GM21515 (cell line): ENCODE measurements around the gene MPC1.

Source experiments
- ATAC-seq: cut with Tn5 transposase; IDR thresholded peaks from one replicate; pipeline ENCODE4 v1.9.1; 2021; ENCODE audit not compliant: unreplicated experiment

MPC1 gene

GRCh38 chr6:166382933-166383801, at the start of gene MPC1:
MPC1 (minus strand) TSS chr6:166382940; CDS start chr6:166382876, 64 bp downstream.
- ATAC-seq: peak; percentile 91

- no peak for ATAC-seq
Measured at GRCh38 chr6:166430269-166430668, 47.5 kb upstream of the MPC1 start.

- ATAC-seq: no peak
Measured at GRCh38 chr6:166424431-166424830, 41.7 kb upstream of the MPC1 start.

- no peak for ATAC-seq
Measured at GRCh38 chr6:166423781-166424180, 41.0 kb upstream of the MPC1 start.

DNA sequence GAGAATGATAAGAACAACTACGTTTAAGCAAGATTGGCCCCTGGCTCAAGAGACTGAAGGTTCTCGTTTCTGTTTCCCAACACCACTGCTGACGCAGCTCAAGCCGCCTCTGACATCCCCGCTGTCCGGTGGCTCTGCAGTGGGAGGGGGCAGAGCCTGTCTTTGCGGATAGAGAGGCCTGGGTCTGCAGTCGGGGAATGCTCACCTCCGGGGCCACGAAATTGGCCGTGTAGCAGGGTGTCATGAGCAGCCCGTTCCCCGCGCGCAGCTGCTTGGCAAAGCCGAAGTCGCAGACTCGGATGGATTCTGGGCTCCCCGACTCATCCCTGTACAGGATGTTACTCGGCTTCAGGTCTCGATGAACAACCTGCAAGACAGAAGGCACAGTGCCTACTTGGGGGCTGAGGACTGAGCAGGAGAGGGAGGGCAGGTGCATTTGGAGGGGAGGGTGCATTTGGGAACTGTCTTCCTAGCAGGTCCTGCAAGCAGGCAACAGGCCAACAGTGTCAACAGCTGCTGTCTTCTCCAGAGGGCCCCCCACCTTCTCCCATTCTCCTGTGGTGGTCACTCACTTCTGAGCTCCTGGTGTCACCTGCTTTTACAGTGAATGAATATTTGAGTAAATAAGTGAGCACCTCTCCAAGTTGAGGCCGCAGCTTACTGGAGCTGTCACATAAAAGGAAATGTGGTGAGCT, 40.5 kb upstream of the MPC1 start:
- ATAC-seq: no peak

DNA sequence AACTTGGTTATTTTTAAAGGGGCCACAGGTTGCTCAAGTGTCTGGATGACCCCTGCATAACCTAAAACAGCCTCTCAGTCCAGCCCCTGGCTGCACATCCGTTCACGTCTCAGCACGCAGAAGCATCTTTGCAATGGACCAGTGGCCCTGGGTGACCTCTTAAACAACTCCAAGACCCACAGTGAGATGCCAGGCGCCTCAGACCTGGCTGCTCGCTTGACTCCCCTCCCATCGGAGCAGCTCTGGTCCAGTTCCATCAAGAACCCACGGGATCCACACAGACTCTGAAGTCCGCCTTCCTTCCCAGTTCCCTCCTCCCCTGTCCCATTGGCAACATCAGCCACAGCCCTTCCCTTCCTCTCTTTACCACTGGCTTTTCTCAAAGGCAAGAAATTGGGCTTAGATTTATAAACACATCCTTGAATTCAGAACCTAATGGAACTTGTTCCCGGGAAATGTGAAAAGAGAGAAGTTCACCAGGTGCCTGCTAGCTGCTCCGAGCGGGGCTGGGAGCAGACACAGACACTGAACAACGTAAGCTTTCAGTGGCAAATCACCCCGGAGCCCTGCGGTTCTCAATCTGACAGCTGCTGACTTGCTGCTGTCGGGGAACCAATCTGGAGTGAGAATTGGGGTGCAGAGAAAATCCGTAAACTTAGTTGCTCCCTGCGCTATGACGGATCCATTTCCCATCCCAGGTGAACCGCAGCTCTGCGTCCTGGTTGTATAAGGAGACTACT, 39.6 kb upstream of the MPC1 start:
- no peak for ATAC-seq

DNA sequence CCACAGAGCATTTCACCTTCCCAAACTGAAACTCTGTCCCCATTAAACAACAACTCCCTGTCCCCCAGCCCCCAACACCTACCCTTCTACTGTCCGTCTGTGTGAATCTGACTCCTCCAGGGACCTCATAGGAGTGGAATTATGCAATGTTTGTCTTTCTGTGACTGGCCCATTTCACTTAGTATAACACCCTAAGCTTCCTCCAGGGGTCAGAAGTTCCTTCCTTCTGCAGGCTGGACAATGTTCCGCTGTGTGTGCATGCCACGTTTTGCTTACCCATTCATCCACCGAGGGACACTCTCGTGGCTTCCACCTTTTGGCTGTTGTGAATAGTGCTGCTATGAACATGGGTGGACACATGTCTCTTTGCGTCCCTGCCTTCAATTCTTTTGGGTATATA, 37.6 kb upstream of the MPC1 start:
- ATAC-seq: no peak

GRCh38 chr6:166419717-166420116, 37.0 kb upstream of the MPC1 start:
- peak; percentile 7 for ATAC-seq

- peak; percentile 97 for ATAC-seq
Measured at GRCh38 chr6:166419286-166419685, 36.5 kb upstream of the MPC1 start.

DNA sequence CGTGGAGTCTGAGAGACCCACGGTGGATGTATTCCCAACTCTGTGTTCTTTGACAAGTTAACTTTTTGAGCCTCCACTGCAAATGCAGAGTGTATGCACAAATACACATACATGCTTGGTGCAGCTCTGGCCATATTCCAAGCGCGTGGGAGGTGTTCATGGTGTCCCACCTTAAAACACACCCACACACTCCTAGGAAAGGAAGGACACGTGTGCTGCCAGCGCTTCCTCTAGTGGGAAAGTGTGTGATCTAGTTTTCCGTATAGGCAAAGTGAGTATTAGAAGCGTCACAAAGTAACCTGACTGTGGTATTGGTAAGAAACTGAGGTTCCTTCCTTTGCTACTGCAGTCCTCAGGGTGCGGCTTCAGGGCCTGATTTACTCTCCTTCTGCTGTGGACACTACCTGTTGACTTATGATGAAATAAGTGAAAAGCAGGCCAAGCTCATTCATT, 36.0 kb upstream of the MPC1 start:
- no peak for ATAC-seq

DNA sequence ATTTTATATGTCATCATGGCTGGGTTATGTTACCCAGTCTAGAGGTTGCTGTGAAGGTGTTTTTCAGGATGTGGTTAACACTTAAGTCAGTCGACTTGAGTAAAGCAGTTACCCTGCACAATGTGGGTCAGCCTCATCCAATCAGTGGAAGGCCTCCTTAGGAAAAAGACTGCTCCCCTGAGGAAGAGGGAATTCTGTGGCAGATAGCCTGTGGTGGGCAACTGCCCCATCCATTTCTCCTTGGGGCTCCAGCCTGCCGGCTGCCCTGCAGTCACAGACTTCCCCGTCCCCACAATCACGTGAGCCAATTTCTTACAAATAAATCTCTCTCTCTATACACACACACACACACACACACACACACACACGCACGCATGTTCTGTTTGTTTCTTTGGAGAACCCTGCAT, 34.5 kb upstream of the MPC1 start:
- no peak for ATAC-seq

GRCh38 chr6:166415833-166416347, 33.1 kb upstream of the MPC1 start:
- ATAC-seq: no peak

DNA sequence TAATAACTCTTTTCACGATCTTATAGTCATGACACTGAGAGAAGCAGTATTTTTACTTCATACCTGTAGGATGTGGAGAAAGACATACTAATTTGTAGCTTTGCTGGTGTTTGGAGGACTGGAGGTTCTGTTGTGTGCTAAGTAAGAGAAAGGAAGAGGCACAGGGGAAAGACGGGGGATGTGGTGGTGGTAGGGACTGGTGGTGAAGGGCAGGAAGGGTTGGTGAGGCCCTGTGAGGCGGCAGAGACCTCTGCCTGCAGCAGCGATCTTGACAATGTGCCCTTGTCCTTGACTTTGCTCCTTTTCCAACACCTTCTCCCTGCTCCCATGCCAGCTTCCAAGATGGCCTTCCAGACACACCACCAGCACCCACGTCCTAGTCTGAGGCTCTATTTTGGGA, 32.6 kb upstream of the MPC1 start:
- no peak for ATAC-seq

DNA sequence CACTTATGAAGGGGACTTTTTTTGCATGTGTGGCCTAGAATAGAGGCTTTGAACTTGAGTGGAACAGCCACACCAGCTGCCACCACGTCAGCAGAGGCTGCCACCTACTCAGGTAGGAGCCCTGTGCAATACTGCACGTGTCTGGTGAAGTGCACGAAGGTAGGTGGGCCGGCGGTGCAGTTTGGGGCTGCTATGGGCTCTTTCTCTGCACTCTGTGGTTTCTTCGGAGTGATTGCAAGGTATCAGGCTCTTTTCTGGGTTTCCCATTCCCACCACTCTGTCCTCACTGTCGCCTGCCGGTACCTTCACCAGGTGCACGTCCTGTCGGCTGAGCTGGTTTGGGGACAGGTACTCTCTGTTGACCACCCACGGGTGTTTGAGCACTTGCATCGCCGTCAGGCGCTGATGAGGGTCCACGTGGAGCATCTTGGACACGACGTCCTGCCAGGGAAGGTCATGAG, 30.8 kb upstream of the MPC1 start:
- no peak for ATAC-seq

GRCh38 chr6:166412911-166413384, 30.2 kb upstream of the MPC1 start:
- ATAC-seq: no peak

- ATAC-seq: no peak
Measured at GRCh38 chr6:166412156-166412910, 29.6 kb upstream of the MPC1 start.

- ATAC-seq: no peak
Measured at GRCh38 chr6:166411721-166412151, 29.0 kb upstream of the MPC1 start.

DNA sequence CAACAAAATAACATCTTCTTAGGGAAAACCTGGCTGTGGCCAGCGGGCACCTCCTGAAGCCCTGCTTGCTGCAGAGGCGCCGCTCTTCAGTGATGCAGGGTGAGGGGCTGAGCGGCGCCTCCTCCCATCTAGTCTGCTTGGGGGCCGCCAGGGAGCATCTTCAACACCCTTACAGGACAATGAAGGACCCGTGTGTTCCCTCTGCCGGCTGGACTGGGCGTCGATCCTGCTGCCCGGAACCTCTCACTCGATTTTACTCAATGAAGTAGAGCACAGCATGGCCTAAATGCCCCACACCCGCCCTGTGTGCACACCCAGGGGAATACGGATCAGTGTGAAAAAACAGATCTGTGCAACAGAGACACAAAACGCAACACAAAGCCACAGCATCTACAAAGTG, 28.5 kb upstream of the MPC1 start:
- ATAC-seq: no peak

DNA sequence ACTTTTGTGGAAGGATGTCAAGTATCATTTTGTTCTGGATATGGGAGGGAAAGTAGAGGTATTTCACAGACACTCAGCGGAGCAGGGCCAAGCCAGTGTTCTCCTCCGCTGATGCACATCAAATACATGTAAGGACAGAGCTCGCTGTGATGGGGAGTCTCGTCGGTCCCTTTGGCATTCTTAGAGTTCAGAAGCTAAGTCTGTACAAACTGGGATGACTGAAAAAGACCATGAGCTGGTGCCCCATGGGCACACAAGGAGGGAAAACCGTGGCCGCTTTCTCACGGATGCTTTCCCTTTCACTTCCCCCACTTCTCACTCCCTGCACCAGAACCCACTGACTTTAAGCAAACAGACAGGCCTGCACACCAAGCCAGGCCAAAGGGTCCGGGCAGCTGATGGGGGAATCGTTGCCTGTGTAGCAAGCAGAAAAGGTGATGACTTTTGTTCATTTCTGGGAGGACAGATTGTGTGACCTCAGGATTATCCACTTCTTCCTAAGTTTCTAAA, 27.7 kb upstream of the MPC1 start:
- ATAC-seq: no peak
